HG02840 (cell line): ENCODE data around the gene SARNP.

Experiments
- ATAC-seq: cut with Tn5 transposase; IDR thresholded peaks from one replicate; pipeline ENCODE4 v1.9.1; 2021; ENCODE audit warnings: mild to moderate bottlenecking, moderate library complexity, moderate number of reproducible peaks; ENCODE audit not compliant: unreplicated experiment, low FRiP score

Gene SARNP

DNA sequence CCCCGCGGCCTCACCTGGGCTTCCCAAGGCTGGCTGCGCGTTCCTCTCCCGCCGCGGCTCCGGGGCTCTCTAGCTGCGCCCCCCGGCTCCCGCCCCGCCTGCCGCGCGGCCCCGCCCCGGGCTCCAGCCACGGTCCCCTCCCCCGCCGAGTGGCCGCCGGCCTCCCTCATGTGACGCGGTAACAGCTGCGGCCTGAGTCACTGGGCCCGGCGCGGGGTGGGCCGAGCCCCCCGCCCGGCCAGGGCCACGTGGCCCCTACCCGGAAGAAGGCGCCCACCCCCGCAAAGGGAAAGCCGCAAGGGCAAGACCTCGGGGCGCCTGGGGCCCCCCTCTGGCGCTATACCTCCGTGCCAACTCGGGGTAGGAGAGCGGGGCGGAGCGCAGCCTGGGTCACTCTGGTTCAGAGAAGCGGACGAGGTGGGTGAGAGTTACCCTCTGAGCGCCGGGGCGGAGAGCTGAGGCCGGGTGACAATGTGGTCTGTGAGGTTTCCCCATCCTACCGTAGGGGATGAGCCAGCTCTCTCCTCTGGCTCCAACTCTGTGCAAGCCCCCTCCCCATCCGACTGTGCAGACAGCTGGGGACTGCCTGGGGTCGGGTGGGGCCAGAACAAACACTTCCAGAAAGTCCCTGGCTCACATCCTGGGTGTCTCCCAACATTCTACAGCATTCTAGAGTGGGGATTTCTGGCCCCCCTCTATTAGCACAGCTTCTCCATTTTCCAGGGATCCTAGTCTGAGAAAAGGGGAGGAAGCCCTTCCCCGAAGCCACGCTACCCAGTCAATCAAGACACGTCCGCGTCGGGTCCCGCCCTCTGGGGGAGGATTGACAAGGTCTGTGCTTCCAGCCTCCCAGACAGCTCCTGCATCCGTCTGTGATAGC, 88.3 kb downstream of the SARNP start, which contains the start of gene CD63:
Gene CD63 (minus strand): TSS at position 71 of the 880 bp plus-strand sequence. CDS start 668 bp downstream, outside the sequence.
- peak; percentile 74 for ATAC-seq

DNA sequence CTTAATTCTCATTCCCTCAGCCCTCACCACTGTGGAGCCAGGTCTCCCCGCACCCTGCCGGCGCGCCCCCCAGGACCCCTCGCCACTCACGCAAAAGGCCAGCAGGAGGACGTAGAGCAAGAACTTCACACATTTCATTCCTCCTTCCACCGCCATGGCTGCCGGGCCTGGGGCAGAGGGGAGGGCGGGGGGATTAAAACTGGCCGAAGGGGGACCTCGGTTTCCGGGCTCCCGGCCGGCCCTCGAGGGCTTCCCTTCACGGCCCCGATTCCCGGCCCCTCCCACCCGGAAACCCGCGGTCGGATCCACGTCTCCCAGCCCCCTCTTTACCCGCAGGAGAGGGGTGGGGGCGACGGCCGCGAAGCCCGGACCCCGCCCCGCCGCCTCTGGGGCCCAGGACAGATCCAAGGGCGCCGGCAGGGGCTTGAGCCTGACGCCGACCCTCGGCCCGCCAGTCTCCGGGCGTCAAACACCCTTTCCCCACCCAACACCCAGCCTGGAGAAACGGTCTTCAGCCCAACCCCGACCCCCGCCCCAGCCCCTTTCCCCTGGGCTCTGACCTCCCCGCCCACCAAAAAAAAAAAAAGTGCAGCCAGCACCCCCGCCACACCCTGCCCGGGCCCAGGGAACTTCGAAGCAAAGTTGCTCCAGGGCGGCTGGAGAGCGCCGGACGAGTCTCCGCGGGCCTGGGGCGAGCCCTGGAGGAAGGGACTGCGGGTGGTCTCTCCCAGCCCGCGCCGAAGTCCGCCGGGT, 89.2 kb downstream of the SARNP start:
- ATAC-seq = peak; percentile 21

DNA sequence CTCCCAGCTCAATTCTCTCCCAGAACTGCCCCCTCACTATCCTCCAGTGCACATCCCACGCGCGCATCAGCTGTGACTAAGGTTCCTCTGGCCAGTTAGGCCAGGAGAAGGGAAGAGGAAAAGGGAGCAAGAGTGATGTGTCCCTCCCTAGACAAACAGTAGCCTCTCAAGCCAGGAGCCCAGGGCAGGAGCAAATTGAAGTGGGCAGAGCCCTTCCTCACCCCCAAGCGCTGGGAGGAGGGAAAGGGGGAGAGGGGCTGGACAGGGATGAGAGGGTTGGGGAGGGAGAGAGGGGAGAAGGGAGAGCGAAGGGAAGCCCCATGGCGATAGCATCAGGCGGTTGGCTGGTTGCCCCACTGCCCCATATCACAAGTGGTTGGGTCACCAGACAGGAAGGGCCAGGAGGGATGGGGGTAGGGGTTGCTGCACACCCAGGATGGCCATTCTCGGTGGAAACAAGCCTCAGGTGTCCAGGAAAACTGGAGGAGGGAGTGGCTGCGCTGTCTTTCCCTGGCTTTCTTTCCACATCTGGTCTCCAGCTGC, 89.8 kb downstream of the SARNP start:
- ATAC-seq = no peak

DNA sequence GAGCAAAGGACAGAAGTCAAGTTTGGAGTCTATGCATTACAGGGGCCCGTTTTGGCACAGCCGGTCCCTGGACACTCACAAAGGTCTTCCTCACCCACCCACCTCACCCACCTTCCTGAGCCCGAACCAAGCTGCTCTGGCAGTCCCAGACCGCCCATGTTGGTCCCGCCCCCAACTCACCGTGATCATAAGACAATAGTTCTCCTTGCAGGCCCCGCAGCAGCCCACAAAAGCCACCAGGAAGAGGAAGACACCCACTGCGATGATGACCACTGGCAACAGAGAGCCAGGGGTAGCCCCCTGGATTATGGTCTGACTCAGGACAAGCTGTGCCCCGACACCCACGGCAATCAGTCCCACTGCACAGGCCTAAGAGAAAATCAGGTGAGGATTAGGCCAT, 90.6 kb downstream of the SARNP start:
- ATAC-seq = no peak

DNA sequence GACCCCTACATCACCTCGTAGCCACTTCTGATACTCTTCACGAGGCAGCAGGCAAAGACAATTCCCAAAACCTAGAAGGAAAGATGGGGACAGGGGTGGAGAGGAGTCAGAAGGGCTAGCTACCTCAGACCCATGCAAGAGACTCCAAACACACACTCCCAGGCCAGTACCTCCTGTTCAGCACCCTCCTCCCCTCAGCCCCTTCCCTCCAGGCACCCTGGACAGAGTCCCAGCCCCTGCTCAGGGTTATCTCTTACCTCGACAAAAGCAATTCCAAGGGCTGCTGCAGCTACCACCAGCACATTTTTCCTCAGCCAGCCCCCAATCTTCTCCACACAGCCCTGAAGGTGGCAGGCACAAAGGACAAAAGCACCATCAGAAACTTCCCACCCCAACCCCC, 92.0 kb downstream of the SARNP start:
- ATAC-seq = no peak

DNA sequence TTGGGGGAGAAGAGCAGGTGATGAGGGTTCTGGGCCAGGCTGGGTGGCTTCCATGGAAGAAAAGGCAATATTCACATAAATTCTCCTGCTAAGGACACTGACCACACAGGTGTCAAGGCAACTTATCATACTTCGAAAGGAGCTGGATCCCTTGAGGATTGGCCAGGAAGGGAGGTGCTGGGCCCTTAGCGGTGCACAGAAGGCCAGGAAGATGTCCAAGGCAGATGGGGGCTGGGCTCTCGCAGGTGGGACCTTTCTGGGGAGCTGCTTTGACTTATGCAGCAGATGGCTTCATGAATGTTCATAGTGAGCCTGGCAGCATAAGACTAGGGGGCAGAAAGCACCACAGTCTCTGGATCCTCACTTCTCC, 92.6 kb downstream of the SARNP start:
- no peak for ATAC-seq

DNA sequence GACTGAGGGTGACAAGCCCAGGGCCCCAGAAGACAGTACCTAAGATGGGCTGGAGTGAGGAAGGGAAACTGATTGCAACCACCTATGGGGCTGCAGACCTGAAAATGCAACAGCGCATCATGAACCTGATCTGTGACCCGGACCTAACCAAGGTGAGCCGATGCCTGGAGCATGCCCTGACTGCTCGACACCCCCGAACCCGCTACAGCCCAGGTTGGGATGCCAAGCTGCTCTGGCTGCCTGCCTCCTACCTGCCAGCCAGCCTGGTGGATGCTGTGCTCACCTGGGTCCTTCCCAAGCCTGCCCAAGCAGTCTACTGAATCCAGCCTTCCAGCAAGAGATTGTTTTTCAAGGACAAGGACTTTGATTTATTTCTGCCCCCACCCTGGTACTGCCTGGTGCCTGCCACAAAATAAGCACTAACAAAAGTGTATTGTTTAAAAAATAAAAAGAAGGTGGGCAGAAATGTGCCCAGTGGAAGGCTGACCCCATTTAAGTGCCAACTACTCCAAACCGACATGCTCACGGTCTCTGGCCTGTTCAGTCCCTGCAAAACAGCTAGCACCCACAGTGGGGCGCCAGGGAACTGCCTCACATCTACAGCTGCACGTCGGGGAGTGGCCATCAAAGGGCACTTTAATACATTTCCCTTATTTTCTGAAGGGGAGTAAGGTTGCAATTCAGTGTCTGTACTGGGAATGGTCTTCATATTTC, 93.1 kb downstream of the SARNP start:
- ATAC-seq = no peak

DNA sequence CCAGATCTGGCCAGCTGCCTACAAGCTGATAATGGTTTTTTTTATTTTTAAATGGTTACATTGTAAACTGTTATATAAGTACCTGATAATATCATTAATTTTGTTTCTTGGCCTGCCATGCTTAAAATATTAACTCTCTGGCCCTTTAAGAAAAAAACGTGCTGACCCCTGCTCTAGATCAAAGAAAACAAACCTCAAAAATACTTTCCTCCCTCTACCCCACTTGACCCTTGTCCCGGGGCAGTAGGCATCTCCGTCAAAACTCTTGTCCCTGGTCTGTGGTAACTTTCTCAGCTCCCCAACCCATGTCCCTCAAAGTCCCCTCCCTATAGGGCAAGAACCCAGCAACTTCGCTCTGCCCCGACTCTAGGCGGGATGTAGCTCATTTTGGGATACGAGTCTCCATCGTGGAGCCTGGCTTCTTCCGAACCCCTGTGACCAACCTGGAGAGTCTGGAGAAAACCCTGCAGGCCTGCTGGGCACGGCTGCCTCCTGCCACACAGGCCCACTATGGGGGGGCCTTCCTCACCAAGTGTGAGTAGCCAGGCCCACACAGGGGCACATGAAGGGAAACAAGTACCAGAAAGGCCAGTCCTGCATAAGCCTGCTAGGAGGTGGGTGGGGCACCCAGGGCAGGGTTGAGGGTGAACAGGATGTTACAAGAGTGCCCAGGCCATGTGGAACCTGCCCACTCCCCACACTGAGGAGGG, 93.9 kb downstream of the SARNP start:
- no peak for ATAC-seq

DNA sequence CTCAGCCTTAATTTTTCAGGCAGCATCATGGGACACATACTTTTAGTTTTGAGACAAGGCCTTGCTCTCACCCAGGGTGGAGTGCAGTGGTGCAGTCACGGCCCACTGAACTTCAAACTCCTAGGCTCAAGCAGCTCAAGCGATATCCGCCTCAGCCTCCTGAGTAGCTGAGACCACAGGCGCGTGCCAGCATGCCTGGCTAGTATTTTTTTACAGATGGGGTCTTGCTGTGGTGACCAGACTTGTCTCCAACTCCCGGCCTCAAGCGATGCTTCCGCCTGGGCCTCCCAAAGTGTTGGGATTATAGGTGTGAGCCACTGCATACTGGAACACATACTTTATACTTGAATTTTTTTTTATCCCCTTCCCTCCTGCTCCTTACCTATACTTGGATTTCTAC, 94.6 kb downstream of the SARNP start:
- no peak for ATAC-seq

DNA sequence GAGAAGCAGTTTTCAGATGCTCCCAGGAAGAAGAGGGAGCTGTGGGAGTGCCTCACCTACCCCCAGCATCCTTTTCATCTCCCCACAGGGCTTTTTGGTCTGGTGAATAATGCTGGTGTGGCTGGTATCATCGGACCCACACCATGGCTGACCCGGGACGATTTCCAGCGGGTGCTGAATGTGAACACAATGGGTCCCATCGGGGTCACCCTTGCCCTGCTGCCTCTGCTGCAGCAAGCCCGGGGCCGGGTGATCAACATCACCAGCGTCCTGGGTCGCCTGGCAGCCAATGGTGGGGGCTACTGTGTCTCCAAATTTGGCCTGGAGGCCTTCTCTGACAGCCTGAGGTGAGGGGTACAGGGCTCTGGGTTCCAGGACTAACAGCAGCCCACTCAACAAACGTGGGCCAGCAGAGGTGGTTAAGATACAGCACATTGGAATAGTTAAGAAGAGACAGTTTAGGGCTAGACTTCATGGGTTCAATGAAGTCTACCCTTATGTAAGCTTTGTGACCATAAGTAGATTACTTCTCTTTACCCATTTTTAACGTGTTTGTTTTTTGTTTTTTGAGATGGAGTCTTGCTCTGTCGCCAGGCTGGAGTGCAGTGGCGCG, 95.8 kb downstream of the SARNP start:
- no peak for ATAC-seq

DNA sequence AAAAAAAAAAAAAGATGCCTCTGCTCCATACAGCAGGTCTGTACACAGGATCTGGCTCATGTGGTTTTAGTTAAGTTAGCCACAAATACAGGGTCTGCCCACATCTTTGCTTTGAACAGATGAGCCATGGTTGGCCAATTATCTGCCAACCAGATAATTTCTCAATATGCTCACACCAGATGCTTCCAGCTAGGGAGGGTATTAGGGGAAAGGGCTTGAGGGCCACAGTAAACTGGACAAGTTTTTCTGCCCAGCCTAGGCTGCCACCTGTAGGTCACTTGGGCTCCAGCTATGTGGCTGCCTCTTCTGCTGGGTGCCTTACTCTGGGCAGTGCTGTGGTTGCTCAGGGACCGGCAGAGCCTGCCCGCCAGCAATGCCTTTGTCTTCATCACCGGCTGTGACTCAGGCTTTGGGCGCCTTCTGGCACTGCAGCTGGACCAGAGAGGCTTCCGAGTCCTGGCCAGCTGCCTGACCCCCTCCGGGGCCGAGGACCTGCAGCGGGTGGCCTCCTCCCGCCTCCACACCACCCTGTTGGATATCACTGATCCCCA, 96.6 kb downstream of the SARNP start:
- no peak for ATAC-seq

DNA sequence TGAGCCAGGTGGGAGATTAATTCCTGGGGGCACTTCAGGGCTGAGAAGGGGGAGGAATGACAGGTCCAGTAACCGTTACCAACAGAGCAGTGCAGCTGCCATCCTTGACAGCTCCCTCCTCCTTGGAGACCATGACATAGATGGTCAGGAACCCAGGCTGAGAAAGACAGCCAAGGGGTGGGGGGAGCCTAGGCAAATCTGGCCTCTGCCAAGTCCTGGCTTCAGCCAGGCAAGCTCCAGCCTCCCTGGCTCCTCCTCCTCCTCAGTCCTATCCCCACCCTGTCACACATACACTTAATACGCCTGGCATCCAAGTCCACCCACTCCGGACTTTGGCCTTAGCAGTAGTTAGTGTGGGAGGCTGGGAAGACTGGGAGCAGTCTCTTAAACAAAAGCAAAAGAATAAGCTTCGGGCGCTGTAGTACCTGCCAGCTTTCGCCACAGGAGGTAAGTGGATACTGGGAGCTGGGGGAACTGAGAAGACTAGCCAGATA, 97.4 kb downstream of the SARNP start, which contains the start of gene RDH5:
Gene RDH5 (plus strand): TSS at position 323 of the 494 bp plus-strand sequence. CDS start 792 bp downstream, outside the sequence.
- no peak for ATAC-seq

DNA sequence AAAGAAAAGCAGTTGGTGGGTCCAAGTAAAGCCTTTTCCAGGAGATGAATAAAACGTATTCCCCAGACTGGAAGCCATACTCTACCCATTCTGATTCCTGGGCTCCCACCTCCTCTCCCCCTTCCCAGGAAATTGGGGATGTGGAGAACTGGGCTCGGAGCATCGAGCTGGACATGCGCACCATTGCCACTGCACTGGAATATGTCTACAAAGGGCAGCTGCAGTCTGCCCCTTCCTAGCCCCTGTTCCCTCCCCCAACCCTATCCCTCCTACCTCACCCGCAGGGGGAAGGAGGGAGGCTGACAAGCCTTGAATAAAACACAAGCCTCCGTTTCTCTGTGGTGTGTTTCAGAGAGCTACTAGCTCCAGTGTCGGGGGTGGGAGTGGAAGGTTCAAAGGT, 98.2 kb downstream of the SARNP start:
- no peak for ATAC-seq

DNA sequence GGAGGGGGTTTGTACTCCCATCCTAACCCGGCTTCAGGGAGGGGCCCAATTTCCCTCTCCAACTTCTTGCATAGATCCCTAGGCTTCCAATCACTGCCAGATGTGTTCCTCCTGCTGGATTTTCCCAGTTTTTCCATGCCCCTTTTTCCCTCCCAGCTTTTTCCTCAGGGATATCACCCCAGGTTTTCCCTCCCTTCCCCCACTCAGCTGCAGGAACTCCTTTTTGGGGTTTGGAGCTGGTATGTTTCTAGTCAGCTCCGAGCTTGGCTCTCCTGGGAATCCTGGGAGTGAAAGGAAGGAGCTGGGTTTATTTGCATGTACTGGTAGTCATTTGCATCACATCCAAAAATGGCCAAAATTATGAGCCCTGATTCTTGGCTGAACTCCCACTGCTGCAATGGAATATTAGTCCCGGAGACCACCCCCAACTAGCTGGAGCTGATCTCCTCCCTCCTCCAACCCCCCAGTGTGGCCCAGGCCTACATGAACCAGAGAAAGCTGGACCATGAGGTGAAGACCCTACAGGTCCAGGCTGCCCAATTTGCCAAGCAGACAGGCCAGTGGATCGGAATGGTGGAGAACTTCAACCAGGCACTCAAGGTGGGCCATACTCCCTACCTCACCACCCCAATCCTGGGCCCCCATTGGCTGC, 98.8 kb downstream of the SARNP start:
- ATAC-seq = no peak

DNA sequence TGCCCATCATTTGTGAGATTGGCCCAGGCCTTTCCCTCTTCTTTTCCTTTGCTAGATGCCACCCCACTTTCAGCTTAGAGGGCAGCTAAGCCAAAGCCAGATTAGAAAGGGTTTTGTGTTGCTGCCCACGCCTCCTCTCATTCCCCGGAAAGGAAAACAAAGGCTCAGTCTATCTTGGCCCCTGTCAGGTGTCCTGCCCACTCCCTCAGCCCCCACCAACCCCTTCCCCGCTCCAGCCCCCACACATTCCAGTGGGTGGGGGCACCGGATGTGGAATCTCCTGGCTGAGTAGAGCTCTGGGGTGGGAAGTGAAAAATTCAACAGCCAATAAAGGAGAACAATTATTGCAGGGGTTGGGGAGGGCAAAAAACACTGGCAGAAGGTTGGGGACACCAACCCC, 99.5 kb downstream of the SARNP start:
- ATAC-seq = no peak

DNA sequence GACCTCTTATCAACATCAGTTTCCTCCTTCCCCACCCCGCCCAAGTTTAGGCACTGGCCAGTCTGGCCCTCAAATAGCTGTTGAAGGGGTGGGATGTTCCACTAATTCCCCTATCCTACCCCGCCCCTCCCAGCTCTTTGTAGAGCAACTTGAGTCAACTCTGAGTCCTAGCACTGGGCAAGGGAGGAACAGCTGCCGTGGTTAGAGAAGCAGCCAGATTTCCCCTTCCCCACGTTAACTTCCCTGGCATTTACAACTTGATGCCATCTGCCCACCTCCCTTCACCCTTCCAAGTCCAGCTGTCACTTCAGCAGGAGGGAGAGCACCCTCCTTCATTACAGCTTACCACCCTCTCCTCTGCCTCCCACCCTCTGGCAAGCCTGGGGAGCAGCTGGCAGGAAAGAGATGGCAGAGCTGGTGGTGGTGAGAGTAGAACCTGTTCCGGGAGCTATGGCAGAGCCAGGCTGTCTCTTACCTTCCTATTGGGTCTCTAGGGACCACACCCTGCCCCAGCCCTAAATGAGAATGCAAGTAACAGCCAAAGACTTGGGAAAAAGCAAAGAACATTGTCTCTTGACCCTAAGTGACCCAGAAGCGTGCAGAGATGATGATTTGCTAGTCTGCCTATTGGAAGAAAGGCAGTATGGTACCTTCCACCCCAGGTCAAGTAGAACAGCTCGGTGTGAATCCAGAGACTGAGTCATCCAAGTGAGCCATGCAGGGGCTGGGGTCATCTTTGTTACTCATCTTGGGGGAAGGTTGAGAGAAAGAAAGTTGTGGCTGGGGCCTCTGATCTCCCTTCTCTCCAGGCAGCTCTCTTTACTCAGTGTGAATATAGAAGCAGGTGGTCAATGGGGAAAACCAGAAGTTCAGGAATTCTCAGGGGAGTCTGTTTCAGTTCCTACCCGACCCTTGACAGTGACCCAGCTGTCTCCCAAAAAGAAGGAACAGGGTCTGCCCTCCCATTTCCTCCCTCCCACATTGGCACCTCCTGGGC, 100.2 kb downstream of the SARNP start:
- no peak for ATAC-seq

DNA sequence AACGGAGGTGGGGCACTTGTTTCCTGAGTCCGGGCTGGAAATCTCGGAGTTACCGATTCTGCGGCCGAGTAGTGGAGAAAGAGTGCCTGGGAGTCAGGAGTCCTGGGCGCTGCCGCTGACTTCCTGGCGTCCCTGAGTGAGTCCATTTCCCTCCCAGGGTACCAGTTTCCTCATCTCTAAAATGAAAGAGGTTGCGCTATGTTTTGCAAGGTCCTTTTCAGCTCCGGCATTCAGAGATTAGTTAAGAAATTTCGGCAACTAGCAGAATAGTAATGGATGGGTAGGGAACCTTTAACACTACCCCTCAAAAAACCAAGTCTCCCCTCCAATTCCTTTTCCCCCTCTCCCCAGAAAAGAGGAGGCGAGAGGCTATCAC, 101.0 kb downstream of the SARNP start:
- ATAC-seq = no peak
